Measurements from ENCODE around the gene UQCRQ. TPM values are rescaled to one million over a fixed set of nuclear protein-coding genes. Genes with fewer than 3 reads are reported as not detected.

Gene UQCRQ
- total and polyA plus RNA-seq, 2 donors (not counting 1 experiment from before 2014, with no cell fraction given), result 71.1 to 90.0 TPM

- ChIA-PET POLR2A (no interaction called here), CTCF (interaction anchor here (0.9 kb wide), 1 partner anchor 464 kb away, joined by 4 read pairs; no protein-coding TSS in a partner anchor)
- Mint-ChIP-seq H3K4me1 (no peaks in the 10 kb centered on the region), H3K9me3 (ENCODE audit: insufficient read depth) (no peaks in the 10 kb centered on the region), H3K27ac (no peak overlapping the region), H3K27me3 (peaks cover 6% of the 10 kb centered on the region), H3K4me3 (no peak overlapping the region)
- Histone ChIP-seq H3K36me3 (replicated peaks in 1 of 2; ENCODE audit: control extremely low read depth in 1 of 2, control insufficient read depth in 1 of 2, extremely low read depth in 1 of 2, insufficient read depth in 2 of 2, low read length in 1 of 2) (no peaks in the 10 kb centered on the region), H3K4me1 (ENCODE audit: control insufficient read depth in 2 of 2, insufficient read depth in 2 of 2, low read length in 2 of 2) (no peaks in the 10 kb centered on the region), H4K20me1 (ENCODE audit: control insufficient read depth, insufficient read depth, low read length, poor library complexity, severe bottlenecking) (no peaks in the 10 kb centered on the region), H3K27me3 (replicated peaks in 1 of 4; ENCODE audit: control extremely low read depth in 1 of 4, control insufficient read depth in 3 of 4, insufficient read depth in 4 of 4, low read length in 3 of 4) (no peaks in the 10 kb centered on the region), H3K9me3 (ENCODE audit: control extremely low read depth in 1 of 3, control insufficient read depth in 2 of 3, insufficient read depth in 1 of 3, low read length in 2 of 3) (no peaks in the 10 kb centered on the region), H3K9ac (ENCODE audit: low read length) (no peak overlapping the region), H3K4me3 (ENCODE audit: control extremely low read depth in 1 of 5, extremely low read depth in 1 of 5, insufficient read depth in 1 of 5, low read depth in 2 of 5, low read length in 4 of 5) (no peak overlapping the region), H3K27ac (ENCODE audit: low read length in 2 of 2) (no peak overlapping the region), H3K79me2 (ENCODE audit: control insufficient read depth, insufficient read depth, low read length) (no peaks in the 10 kb centered on the region), H3K4me2 (replicated peaks; ENCODE audit: low read depth, low read length, poor library complexity, severe bottlenecking) (no peak overlapping the region), H2AFZ (ENCODE audit: insufficient read depth, low read depth, low read length, poor library complexity, severe bottlenecking) (no peak overlapping the region)
- no peak for TF ChIP-seq CTCF (IDR thresholded peaks at IDR 0.05)
- no peak for TF ChIP-seq EZH2 (IDR thresholded peaks at IDR 0.05; ENCODE audit: borderline replicate concordance, insufficient read depth, low read depth, low read length, poor library complexity, severe bottlenecking)
- DNase-seq (no peak), ATAC-seq (ENCODE audit: low read depth) (no peak)
- WGBS (ENCODE audit: insufficient coverage), result no CpG with 5 or more reads among the region's 2 CpGs
- intact Hi-C loops (cut with micrococcal nuclease), result no loop called here
These were observed 16.4 kb upstream of the UQCRQ start for GRCh38 chr5:132850066-132850465.

DNA sequence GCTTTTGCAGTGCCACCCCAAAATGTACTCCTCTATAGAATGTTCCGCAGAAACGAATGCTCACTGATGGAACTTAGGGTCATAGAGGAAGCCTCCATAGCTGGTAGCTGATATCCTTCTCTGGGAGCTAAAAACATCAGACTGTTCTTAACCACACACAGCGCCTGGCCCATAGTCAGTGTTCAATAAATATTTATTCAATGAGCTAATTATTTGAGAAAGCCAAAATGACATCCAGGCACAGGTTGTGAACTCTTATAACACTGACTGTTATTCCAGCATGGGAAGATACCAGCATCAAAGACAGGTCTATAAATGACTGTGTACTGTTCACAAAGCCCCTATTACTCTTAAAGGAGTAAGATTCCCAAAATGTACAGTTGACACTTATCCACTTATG, 13.1 kb upstream of the UQCRQ start:
- Histone ChIP-seq H3K27ac (ENCODE audit: low read length in 2 of 2) (no peak overlapping the region), H3K9me3 (ENCODE audit: control extremely low read depth in 1 of 3, control insufficient read depth in 2 of 3, insufficient read depth in 1 of 3, low read length in 2 of 3) (no peaks in the 10 kb centered on the region), H3K4me2 (replicated peaks; ENCODE audit: low read depth, low read length, poor library complexity, severe bottlenecking) (no peak overlapping the region), H3K36me3 (replicated peaks in 1 of 2; ENCODE audit: control extremely low read depth in 1 of 2, control insufficient read depth in 1 of 2, extremely low read depth in 1 of 2, insufficient read depth in 2 of 2, low read length in 1 of 2) (no peaks in the 10 kb centered on the region), H3K9ac (ENCODE audit: low read length) (no peak overlapping the region), H3K4me1 (ENCODE audit: control insufficient read depth in 2 of 2, insufficient read depth in 2 of 2, low read length in 2 of 2) (no peaks in the 10 kb centered on the region), H2AFZ (ENCODE audit: insufficient read depth, low read depth, low read length, poor library complexity, severe bottlenecking) (no peak overlapping the region), H4K20me1 (ENCODE audit: control insufficient read depth, insufficient read depth, low read length, poor library complexity, severe bottlenecking) (no peaks in the 10 kb centered on the region), H3K4me3 (ENCODE audit: control extremely low read depth in 1 of 5, extremely low read depth in 1 of 5, insufficient read depth in 1 of 5, low read depth in 2 of 5, low read length in 4 of 5) (no peak overlapping the region), H3K79me2 (ENCODE audit: control insufficient read depth, insufficient read depth, low read length) (no peaks in the 10 kb centered on the region), H3K27me3 (replicated peaks in 1 of 4; ENCODE audit: control extremely low read depth in 1 of 4, control insufficient read depth in 3 of 4, insufficient read depth in 4 of 4, low read length in 3 of 4) (peaks cover 0 to 4% (median 0%) of the 10 kb centered on the region in 4 experiments)
- H3K4me1 Mint-ChIP-seq, result no peaks in the 10 kb centered on the region
- POLR2A ChIA-PET, result no interaction called here
- H3K27ac Mint-ChIP-seq, result no peak overlapping the region
- TF ChIP-seq EZH2 (IDR thresholded peaks at IDR 0.05; ENCODE audit: borderline replicate concordance, insufficient read depth, low read depth, low read length, poor library complexity, severe bottlenecking) (no peak), CTCF (IDR thresholded peaks at IDR 0.05) (no peak)
- DNase-seq (no peak), ATAC-seq (ENCODE audit: low read depth) (no peak)
- peaks cover 13% of the 10 kb centered on the region for H3K27me3 Mint-ChIP-seq
- CTCF ChIA-PET, result interaction anchor here (2.2 kb wide), 1 partner anchor 24 kb away, joined by 9 read pairs; no protein-coding TSS in a partner anchor
- H3K4me3 Mint-ChIP-seq, result no peak overlapping the region
- no peaks in the 10 kb centered on the region for H3K9me3 Mint-ChIP-seq (ENCODE audit: insufficient read depth)
- no CpG with 5 or more reads among the region's 3 CpGs for WGBS (ENCODE audit: insufficient coverage)
- intact Hi-C loops (cut with micrococcal nuclease), result no loop called here
